ENCODE data around the gene PEX14.

The PEX14 gene

GRCh38 chr1:10601342-10602070 lies 126.8 kb downstream of the PEX14 start:
- DNase-seq: no peak

DNA sequence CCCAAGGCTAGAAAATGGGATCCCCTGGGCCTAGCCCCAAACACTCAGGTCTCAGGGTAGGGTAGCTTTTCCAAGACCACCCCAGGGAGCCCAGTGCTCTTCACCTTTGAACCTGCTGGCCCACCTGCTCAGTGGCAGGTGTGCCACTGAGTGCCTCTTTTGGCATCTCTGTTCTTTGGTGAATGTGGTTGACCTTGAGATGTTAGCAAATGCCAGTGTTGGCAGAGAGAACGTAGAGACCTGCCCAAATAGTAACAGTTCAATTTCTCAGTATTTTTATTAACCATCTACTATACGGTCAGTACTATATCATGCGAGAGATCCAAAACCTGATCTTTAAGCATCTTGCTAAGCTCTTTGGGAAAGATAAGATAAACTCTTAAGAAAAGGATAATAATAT lies 128.2 kb downstream of the PEX14 start:
- DNase-seq: no peak

DNA sequence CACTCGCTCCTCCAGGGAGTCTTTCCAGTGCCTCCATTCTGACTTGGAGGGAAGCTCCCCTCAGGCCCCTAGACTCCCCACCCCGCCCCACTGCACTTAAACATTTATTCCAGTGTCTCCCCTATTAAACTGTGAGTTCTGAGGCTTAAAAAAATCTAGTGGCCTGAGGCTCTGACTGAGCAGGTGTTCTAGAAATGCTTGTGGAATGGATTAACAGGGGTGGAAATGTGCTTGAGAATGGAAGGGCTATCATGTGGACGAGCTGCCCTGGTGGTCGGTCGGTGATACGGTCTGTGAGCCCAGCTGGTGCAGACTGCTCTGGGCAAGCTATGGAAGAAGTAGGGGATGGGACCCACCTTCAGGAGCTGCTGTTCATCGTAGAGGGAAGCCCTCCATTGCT lies 130.2 kb downstream of the PEX14 start:
- no peak for DNase-seq

DNA sequence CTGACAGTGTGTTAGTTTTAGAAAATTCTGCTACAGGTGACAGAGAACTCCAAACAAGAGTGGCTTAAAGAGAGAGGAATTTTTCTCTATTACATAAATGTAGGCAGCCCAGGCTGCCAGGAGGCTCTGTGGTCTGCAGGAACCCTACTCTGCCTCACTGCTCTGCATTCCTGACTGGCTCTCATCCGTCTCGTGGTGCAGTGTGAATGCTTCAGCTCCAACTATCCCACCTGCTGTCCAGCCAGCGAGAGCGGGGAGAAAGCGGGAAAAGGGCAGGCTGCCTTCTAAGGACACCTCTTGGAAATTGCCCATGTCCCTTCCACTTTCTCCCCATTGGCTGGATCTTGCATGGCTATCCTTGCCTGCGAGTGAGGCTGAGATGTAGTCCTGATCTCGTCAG lies 131.3 kb downstream of the PEX14 start:
- no peak for DNase-seq

GRCh38 chr1:10607228-10607627 lies 132.5 kb downstream of the PEX14 start:
- DNase-seq: no peak

GRCh38 chr1:10608690-10609089 lies 133.9 kb downstream of the PEX14 start:
- DNase-seq: no peak

DNA sequence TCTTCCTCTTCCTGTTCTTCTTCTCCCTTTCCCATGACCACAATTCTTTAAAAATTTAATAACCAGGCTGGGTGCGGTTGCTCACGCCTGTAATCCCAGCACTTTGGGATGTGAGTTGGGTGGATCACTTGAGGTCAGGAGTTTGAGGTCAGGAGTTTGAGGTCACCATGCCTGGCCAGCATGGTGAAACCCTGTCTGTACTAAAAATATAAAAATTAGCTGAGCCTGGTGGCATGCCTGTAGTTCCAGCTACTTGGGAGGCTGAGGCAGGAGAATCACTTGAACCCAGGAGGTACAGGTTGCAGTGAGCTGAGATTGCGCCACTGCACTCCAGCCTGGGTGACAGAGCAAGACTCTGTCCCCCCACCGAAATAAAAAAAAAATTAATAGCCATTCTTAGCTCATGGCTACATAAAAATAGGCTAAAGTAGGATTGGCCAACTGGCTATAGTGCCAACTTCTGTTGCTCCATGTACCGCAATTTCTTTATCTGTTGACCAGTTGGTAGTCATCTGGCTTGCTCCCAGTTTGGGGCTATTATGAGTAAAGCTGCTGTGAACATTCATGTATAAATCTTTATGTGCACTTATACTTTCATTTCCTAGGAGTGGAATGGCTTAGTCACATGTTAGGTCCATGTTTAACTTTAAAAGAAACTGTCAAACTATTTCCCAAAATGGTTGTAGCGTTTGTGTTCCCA lies 136.3 kb downstream of the PEX14 start:
- DNase-seq: no peak

DNA sequence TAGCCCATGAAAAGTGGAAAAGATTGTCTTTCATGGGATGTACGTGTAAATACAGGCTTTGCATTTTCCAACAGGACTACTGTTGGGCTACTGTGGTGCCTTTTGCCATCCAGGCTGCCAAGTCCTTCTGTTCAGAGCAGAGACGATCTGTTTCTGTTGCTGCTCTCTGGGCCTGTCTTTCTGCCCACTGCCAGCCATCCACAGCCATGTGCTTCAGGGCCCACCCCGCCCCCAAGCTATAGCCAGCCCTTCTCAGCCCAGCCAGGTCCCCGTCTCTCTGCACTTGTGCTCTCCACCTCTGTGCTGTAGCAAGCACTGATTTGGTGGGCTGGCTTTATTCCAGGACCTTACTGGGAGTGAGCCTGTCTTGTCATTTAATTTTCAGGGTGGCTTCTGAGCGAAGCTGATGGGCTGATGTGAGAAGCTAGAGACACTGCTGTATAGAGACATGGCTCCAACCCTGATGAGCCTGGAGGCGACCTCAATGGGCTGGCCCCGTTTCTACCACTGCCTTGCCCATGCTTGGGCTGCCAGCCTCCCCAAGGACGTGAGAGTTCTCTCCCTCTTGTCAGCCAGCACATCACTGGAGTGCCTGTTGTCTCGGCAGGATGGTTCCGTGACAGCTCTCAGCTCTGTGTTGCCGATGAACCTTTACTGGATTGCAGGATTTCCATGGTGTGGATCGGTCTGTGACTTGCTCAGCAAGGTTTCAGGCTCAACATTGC lies 137.8 kb downstream of the PEX14 start:
- no peak for DNase-seq

DNA sequence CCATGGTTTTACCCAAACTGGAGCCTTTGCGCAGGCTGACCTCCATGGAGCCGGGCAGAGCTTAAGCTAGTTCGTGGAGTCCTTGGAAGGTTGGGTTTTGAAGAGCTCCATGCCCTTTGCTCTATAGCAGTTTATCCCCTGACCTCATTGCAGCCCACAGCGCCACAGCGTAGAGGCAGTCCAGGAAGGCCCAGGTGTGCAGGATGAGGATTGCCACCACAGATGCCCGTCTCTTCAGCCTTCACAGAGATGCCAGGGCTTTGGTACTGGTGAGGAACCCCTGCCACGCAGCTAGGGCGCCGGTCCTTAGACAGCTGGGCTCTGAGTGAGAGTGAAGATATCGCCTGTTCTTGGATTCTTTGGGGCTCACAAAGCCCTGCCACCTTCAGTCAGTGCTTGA lies 138.6 kb downstream of the PEX14 start:
- DNase-seq: no peak

DNA sequence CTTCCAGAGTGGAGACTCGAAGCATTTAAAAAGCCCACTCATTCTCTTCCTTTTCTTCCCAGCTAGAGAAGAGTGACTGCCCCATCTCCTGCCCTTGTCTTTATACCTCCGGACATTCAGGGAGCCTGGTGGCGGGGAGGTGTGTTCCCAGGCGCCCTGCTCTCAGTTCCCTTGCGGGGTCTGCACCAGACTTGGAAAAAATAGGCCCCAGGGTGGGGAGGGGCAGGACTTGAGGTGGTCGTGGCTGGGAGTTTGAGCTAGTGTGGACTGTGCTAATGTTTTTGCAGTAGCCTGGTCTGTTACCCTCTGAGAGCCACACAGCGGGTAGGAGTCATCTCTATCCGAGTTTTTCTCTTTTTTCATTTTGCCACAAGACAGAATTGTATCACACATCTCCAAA lies 139.1 kb downstream of the PEX14 start:
- DNase-seq: no peak

DNA sequence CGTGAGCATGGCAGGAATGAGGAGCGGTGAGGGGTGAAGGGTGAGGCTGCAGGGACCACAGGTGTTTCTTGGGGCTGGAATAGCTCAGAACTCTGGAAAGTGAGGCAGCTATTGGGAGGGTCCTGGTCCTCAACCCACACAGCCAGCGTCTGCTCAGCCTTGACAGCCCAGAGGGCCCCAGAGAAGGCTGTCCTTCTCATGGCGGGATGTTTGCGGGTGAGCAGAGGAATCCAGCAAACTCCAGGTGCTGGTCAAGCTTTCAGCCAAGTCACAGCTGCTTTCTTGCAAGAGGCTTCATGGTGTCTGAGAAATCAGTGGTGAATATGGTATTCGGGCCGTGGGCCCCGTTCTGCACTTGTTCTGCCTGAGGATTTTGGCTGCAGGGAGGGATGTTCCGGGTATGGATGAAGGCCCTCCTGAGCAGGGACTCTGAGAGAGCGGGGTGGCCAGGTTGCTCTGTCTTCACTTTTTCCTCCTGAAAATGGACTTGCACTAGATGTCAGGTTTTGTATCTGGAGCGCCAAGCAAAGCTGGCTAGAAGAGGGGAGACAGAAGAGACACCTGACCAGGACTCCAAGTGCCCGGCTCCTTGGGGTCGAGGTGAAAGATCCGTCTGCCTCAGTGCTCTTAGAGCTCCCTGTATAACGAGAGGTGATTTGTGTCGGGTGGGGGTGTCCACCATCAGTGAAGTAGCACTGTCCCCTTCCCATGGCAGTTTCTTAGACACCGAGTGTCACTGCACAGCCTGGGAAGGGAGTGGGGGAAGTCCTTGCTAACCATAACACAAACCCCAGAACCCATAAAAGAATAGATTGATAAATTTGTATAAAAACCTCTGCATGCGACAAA lies 139.9 kb downstream of the PEX14 start:
- DNase-seq: no peak

- no peak for DNase-seq
Measured at GRCh38 chr1:10615332-10615731, 140.6 kb downstream of the PEX14 start.

GRCh38 chr1:10615932-10616671 lies 141.4 kb downstream of the PEX14 start:
- DNase-seq: no peak

DNA sequence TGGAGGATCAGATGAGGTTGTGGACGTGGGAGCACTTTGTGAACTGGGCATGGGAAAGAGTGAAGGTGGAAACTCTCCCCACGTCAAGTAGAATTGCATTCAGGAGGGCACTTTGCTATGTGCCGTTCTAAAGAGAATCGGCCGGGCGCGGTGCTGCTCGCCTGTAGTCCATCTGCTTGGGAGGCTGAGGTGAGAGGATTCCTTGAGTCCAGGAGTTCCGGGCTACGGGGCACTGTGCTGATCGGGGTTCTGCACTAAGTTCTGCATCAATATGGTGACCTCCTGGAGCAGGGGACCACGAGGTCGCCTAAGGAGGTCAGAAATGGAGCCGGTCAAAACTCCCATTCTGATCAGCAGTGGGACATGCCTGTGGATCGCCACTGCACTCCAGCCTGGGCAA lies 141.9 kb downstream of the PEX14 start:
- DNase-seq: no peak

GRCh38 chr1:10617318-10617717 lies 142.6 kb downstream of the PEX14 start:
- DNase-seq: no peak

DNA sequence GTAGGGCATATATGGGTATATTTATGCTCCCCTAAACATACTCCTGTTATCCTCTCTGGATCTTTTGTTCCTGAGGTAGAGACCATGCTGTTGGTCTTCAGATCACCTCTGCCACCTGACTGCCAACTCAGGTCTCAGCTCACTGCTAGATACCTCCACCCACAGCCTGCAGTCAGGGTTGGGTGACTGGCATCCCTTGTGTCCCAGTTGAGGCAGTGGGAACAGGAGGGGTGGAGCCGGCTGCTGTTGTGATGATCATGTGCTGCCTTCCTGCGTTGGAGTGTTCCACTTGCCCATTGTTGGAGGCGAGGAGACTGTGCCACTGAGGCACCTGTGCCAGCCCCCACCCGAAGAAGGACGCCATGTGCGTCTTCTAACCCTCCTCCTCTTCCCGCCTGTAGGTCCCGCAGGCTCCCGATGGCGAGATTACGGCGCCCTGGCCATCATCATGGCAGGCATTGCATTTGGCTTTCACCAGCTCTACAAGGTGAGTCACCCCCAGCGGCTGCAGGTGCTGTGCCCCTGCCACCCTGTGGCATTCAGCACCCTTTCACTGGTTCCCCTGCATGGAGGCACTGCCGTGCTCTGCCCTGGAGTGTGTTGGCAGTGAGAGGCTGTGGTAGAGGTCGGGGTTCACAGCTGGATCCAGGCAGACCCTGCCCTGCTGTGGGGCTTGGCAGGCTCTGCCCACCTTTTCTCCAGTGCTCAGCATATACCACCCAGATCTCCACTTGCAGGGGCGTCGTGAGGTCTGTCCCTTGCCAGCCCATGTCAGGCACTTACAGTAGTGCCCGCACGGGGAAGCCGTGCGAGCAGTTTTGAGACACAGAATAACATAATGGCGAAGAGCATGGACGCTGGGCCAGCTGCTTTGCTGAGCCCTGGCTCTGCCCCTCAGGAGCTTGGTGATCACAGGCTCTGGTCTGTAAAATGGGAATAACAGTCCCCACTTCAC lies 143.5 kb downstream of the PEX14 start:
- no peak for DNase-seq

DNA sequence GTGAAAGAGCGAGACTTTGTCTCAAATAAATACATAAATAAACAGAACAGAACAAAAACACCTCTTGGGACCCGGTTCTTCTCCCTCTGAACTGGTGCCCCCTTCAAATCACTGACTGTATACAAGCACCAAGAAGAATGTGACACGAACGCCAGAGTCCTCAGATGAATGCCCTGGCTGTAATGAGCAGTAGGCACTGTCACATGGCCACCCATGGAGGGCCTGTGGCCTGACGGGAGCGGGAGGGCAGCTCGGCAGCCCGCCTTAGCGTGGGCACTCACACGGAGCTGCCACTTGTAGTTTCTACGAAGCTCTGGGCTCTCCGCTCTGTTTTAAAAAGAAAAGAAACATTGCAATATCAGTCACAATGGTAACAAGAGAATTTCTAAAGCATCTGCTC lies 146.0 kb downstream of the PEX14 start:
- no peak for DNase-seq

GRCh38 chr1:10621906-10622305 lies 147.2 kb downstream of the PEX14 start:
- no peak for DNase-seq

GRCh38 chr1:10622910-10623685 lies 148.3 kb downstream of the PEX14 start:
- peak in 1 of 2 experiments; percentile 52 for DNase-seq

DNA sequence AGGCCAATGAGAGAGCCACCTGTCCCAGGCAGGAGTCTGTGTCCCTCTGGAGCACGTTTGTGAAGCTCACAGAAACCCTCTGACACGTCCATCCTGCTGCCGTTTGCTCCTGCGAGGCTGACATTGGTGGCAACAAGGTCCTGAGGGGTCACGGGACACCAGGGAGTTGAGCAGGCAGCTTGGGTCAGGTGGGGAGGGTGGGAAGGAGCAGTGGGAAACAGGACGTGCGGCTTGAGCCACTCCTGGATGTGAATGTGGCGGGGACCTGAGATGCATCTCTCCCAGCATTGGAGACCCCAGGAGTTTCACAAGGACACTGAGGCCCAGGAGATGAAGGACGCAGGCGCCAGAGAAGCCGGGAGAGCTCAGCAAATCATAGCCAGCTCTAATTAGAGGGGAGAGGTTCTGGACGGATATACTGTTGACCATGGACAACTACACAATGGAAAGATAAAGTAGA lies 149.0 kb downstream of the PEX14 start:
- DNase-seq: no peak

Data from NCI-H526 (cell line).